Measurements from ENCODE around the gene LRSAM1. TPM values are rescaled to one million over a fixed set of nuclear protein-coding genes. Genes with fewer than 3 reads are reported as not detected.

LRSAM1 gene
- polyA plus RNA-seq, 1 experiment, result 3.4 TPM

GRCh38 chr9:127405344-127406125 is 45.8 kb upstream of the LRSAM1 start:
- TF ChIP-seq CTCF (IDR thresholded peaks at IDR 0.05; ENCODE audit: low read depth, low read length), result no peak
- no peak for DNase-seq (ENCODE audit: low read depth, low spot score)
- Histone ChIP-seq H3K27me3 (ENCODE audit: control insufficient read depth, insufficient read depth, low read length) (no peaks in the 10 kb centered on the region), H3K27ac (ENCODE audit: low read depth, low read length) (no peak overlapping the region), H3K9me3 (ENCODE audit: control insufficient read depth, insufficient read depth, low read length) (no peaks in the 10 kb centered on the region; the same call in 1 of the 2 replicates), H3K4me3 (ENCODE audit: low read depth, low read length) (no peak overlapping the region)
- CTCF ChIA-PET, result no interaction called here
- POLR2A ChIA-PET, result interaction anchor here (0.6 kb wide), 1 partner anchor 45 kb away, joined by 3 read pairs; no protein-coding TSS in a partner anchor

GRCh38 chr9:127406799-127407491 is 44.4 kb upstream of the LRSAM1 start:
- TF ChIP-seq CTCF (IDR thresholded peaks at IDR 0.05; ENCODE audit: low read depth, low read length), result no peak
- no peaks in the 10 kb centered on the region for H3K27me3 ChIP-seq (ENCODE audit: control insufficient read depth, insufficient read depth, low read length)
- no peak for DNase-seq (ENCODE audit: low read depth, low spot score)
- POLR2A ChIA-PET, result interaction anchor here (1.2 kb wide), 1 partner anchor 17 kb away, joined by 6 read pairs; the partner anchor contains the start of gene ZNF79
- H3K4me3 ChIP-seq (ENCODE audit: low read depth, low read length), result no peak overlapping the region
- H3K9me3 ChIP-seq (ENCODE audit: control insufficient read depth, insufficient read depth, low read length), result no peaks in the 10 kb centered on the region; the same call in 1 of the 2 replicates
- H3K27ac ChIP-seq (ENCODE audit: low read depth, low read length), result peak overlapping the region; percentile 11
- CTCF ChIA-PET, result interaction anchor here (0.8 to 1.6 kb wide), 2 partner anchors 8 to 10 kb away, joined by 3 to 4 read pairs; partner anchors contain the start of gene SLC2A8

- Histone ChIP-seq H3K27me3 (ENCODE audit: control insufficient read depth, insufficient read depth, low read length) (no peaks in the 10 kb centered on the region), H3K27ac (ENCODE audit: low read depth, low read length) (peak overlapping the region; percentile 11), H3K4me3 (ENCODE audit: low read depth, low read length) (no peak overlapping the region), H3K9me3 (ENCODE audit: control insufficient read depth, insufficient read depth, low read length) (no peaks in the 10 kb centered on the region; the same call in 1 of the 2 replicates)
- CTCF ChIA-PET, result interaction anchor here (0.8 to 1.6 kb wide), 2 partner anchors 8 to 10 kb away, joined by 3 to 4 read pairs; partner anchors contain the start of gene SLC2A8
- DNase-seq (ENCODE audit: low read depth, low spot score), result no peak
- TF ChIP-seq CTCF (IDR thresholded peaks at IDR 0.05; ENCODE audit: low read depth, low read length), result no peak
- POLR2A ChIA-PET, result interaction anchor here (0.7 to 1.2 kb wide), 2 partner anchors 17 to 100 kb away, joined by 3 to 6 read pairs; partner anchors contain the start of gene ZNF79
These were observed 43.8 kb upstream of the LRSAM1 start for GRCh38 chr9:127407492-127407843.

- TF ChIP-seq CTCF (IDR thresholded peaks at IDR 0.05; ENCODE audit: low read depth, low read length), result no peak
- no peaks in the 10 kb centered on the region for H3K9me3 ChIP-seq (ENCODE audit: control insufficient read depth, insufficient read depth, low read length)
- no peak for DNase-seq (ENCODE audit: low read depth, low spot score)
- H3K27ac ChIP-seq (ENCODE audit: low read depth, low read length), result no peak overlapping the region
- no peak overlapping the region for H3K4me3 ChIP-seq (ENCODE audit: low read depth, low read length)
- H3K27me3 ChIP-seq (ENCODE audit: control insufficient read depth, insufficient read depth, low read length), result no peaks in the 10 kb centered on the region
- CTCF ChIA-PET, result no interaction called here
- POLR2A ChIA-PET, result no interaction called here
These were observed 40.2 kb upstream of the LRSAM1 start for GRCh38 chr9:127411122-127411521.

Measured in AG04450 (cell line).